ENCODE data around the gene PGAM1.

PGAM1 gene

GRCh38 chr10:97425964-97426775 lies at the start of gene PGAM1:
PGAM1 (plus strand) TSS chr10:97426191; CDS start chr10:97426308, 117 bp downstream.
- H3K9ac ChIP-seq (ENCODE audit: low read depth, low read length) = peak within 1 kb of the TSS; percentile 97
- peaks cover 7% of the 10 kb centered on the region for H3K4me1 ChIP-seq (ENCODE audit: control insufficient read depth, insufficient read depth, low read length)
- peak within 1 kb of the TSS; percentile 85 for H3K4me3 ChIP-seq (ENCODE audit: low read depth, low read length)
- no peaks in the 10 kb centered on the region for H3K27me3 ChIP-seq (ENCODE audit: control insufficient read depth, insufficient read depth, low read length)
- peaks cover 19% of the 10 kb centered on the region for H3K36me3 ChIP-seq (ENCODE audit: control insufficient read depth, insufficient read depth, low read length)
- H3K9me3 ChIP-seq (ENCODE audit: control insufficient read depth, insufficient read depth, low read length) = no peaks in the 10 kb centered on the region

GRCh38 chr10:97376413-97376812 lies 49.6 kb upstream of the PGAM1 start:
- H3K4me1 ChIP-seq (ENCODE audit: control insufficient read depth, insufficient read depth, low read length) = no peaks in the 10 kb centered on the region
- H3K4me3 ChIP-seq (ENCODE audit: low read depth, low read length) = no peak overlapping the region
- peaks cover 57% of the 10 kb centered on the region for H3K36me3 ChIP-seq (ENCODE audit: control insufficient read depth, insufficient read depth, low read length)
- no peaks in the 10 kb centered on the region for H3K9me3 ChIP-seq (ENCODE audit: control insufficient read depth, insufficient read depth, low read length)
- H3K27me3 ChIP-seq (ENCODE audit: control insufficient read depth, insufficient read depth, low read length) = no peaks in the 10 kb centered on the region
- H3K9ac ChIP-seq (ENCODE audit: low read depth, low read length) = no peak overlapping the region

- no peak overlapping the region for H3K9ac ChIP-seq (ENCODE audit: low read depth, low read length)
- no peaks in the 10 kb centered on the region for H3K9me3 ChIP-seq (ENCODE audit: control insufficient read depth, insufficient read depth, low read length)
- no peak overlapping the region for H3K4me3 ChIP-seq (ENCODE audit: low read depth, low read length)
- H3K27me3 ChIP-seq (ENCODE audit: control insufficient read depth, insufficient read depth, low read length) = no peaks in the 10 kb centered on the region
- H3K36me3 ChIP-seq (ENCODE audit: control insufficient read depth, insufficient read depth, low read length) = peaks cover 38% of the 10 kb centered on the region
- H3K4me1 ChIP-seq (ENCODE audit: control insufficient read depth, insufficient read depth, low read length) = no peaks in the 10 kb centered on the region
Measured at GRCh38 chr10:97378933-97379921, 46.8 kb upstream of the PGAM1 start.

- Histone ChIP-seq H3K9ac (ENCODE audit: low read depth, low read length) (no peak overlapping the region), H3K4me1 (ENCODE audit: control insufficient read depth, insufficient read depth, low read length) (no peaks in the 10 kb centered on the region), H3K4me3 (ENCODE audit: low read depth, low read length) (no peak overlapping the region), H3K27me3 (ENCODE audit: control insufficient read depth, insufficient read depth, low read length) (no peaks in the 10 kb centered on the region), H3K36me3 (ENCODE audit: control insufficient read depth, insufficient read depth, low read length) (peaks cover 49% of the 10 kb centered on the region), H3K9me3 (ENCODE audit: control insufficient read depth, insufficient read depth, low read length) (no peaks in the 10 kb centered on the region)
Measured at GRCh38 chr10:97380516-97380915, 45.5 kb upstream of the PGAM1 start.

GRCh38 chr10:97381626-97382025 lies 44.4 kb upstream of the PGAM1 start:
- H3K9me3 ChIP-seq (ENCODE audit: control insufficient read depth, insufficient read depth, low read length) = no peaks in the 10 kb centered on the region
- no peak overlapping the region for H3K4me3 ChIP-seq (ENCODE audit: low read depth, low read length)
- H3K9ac ChIP-seq (ENCODE audit: low read depth, low read length) = no peak overlapping the region
- H3K27me3 ChIP-seq (ENCODE audit: control insufficient read depth, insufficient read depth, low read length) = no peaks in the 10 kb centered on the region
- H3K36me3 ChIP-seq (ENCODE audit: control insufficient read depth, insufficient read depth, low read length) = peaks cover 51% of the 10 kb centered on the region
- no peaks in the 10 kb centered on the region for H3K4me1 ChIP-seq (ENCODE audit: control insufficient read depth, insufficient read depth, low read length)

DNA sequence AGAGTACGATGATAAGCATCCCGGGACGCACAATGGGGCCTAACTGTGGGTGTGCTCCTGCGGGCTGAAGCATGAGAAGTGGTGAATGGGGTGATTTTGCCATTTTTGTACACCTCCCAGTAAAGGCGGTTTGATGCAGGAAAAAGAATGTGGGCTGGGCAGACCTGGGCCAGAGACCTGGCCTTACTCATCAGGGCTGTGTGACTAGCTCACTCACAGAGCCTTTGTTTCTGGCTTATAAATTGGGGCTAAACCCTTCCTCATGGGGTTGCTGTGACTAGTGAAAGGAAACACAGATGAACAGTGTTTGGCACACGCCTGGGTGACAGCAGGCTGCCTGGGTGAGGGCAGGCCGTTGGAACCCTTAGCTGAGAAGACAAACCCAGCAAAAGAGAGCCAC lies 42.8 kb upstream of the PGAM1 start:
- H3K27me3 ChIP-seq (ENCODE audit: control insufficient read depth, insufficient read depth, low read length) = no peaks in the 10 kb centered on the region
- H3K36me3 ChIP-seq (ENCODE audit: control insufficient read depth, insufficient read depth, low read length) = peaks cover 49% of the 10 kb centered on the region
- no peaks in the 10 kb centered on the region for H3K9me3 ChIP-seq (ENCODE audit: control insufficient read depth, insufficient read depth, low read length)
- H3K9ac ChIP-seq (ENCODE audit: low read depth, low read length) = no peak overlapping the region
- no peak overlapping the region for H3K4me3 ChIP-seq (ENCODE audit: low read depth, low read length)
- no peaks in the 10 kb centered on the region for H3K4me1 ChIP-seq (ENCODE audit: control insufficient read depth, insufficient read depth, low read length)

- Histone ChIP-seq H3K36me3 (ENCODE audit: control insufficient read depth, insufficient read depth, low read length) (peaks cover 51% of the 10 kb centered on the region), H3K4me1 (ENCODE audit: control insufficient read depth, insufficient read depth, low read length) (no peaks in the 10 kb centered on the region), H3K9ac (ENCODE audit: low read depth, low read length) (no peak overlapping the region), H3K4me3 (ENCODE audit: low read depth, low read length) (no peak overlapping the region), H3K27me3 (ENCODE audit: control insufficient read depth, insufficient read depth, low read length) (no peaks in the 10 kb centered on the region), H3K9me3 (ENCODE audit: control insufficient read depth, insufficient read depth, low read length) (no peaks in the 10 kb centered on the region)
Measured at GRCh38 chr10:97384156-97384555, 41.8 kb upstream of the PGAM1 start.

DNA sequence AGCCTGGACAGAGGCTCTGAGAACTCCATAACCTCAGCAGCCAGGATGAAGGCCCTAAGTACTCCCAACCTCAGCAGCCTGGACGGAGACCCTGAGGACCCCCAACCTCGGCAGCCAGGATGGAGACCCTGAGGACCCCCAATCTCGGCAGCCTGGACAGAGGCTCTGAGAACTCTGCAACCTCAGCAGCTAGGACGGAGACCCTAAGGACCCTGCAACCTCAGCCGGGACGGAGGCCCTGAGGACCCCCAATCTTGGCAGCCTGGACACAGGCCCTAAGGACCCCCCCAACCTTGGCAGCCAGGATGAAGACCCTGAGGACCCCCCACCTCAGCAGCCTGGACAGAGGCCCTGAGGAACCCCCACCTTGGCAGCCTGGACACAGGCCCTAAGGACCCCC lies 41.4 kb upstream of the PGAM1 start:
- no peak overlapping the region for H3K9ac ChIP-seq (ENCODE audit: low read depth, low read length)
- H3K27me3 ChIP-seq (ENCODE audit: control insufficient read depth, insufficient read depth, low read length) = no peaks in the 10 kb centered on the region
- H3K9me3 ChIP-seq (ENCODE audit: control insufficient read depth, insufficient read depth, low read length) = no peaks in the 10 kb centered on the region
- H3K4me3 ChIP-seq (ENCODE audit: low read depth, low read length) = no peak overlapping the region
- H3K4me1 ChIP-seq (ENCODE audit: control insufficient read depth, insufficient read depth, low read length) = no peaks in the 10 kb centered on the region
- peaks cover 50% of the 10 kb centered on the region for H3K36me3 ChIP-seq (ENCODE audit: control insufficient read depth, insufficient read depth, low read length)

- Histone ChIP-seq H3K27me3 (ENCODE audit: control insufficient read depth, insufficient read depth, low read length) (no peaks in the 10 kb centered on the region), H3K9ac (ENCODE audit: low read depth, low read length) (no peak overlapping the region), H3K9me3 (ENCODE audit: control insufficient read depth, insufficient read depth, low read length) (no peaks in the 10 kb centered on the region), H3K4me1 (ENCODE audit: control insufficient read depth, insufficient read depth, low read length) (no peaks in the 10 kb centered on the region), H3K36me3 (ENCODE audit: control insufficient read depth, insufficient read depth, low read length) (peaks cover 50% of the 10 kb centered on the region), H3K4me3 (ENCODE audit: low read depth, low read length) (no peak overlapping the region)
Measured at GRCh38 chr10:97385565-97385964, 40.4 kb upstream of the PGAM1 start.

GRCh38 chr10:97388152-97388551 lies 37.8 kb upstream of the PGAM1 start:
- Histone ChIP-seq H3K9me3 (ENCODE audit: control insufficient read depth, insufficient read depth, low read length) (no peaks in the 10 kb centered on the region), H3K27me3 (ENCODE audit: control insufficient read depth, insufficient read depth, low read length) (no peaks in the 10 kb centered on the region), H3K4me3 (ENCODE audit: low read depth, low read length) (no peak overlapping the region), H3K9ac (ENCODE audit: low read depth, low read length) (no peak overlapping the region), H3K36me3 (ENCODE audit: control insufficient read depth, insufficient read depth, low read length) (peaks cover 50% of the 10 kb centered on the region), H3K4me1 (ENCODE audit: control insufficient read depth, insufficient read depth, low read length) (no peaks in the 10 kb centered on the region)

- Histone ChIP-seq H3K4me1 (ENCODE audit: control insufficient read depth, insufficient read depth, low read length) (no peaks in the 10 kb centered on the region), H3K9ac (ENCODE audit: low read depth, low read length) (no peak overlapping the region), H3K4me3 (ENCODE audit: low read depth, low read length) (no peak overlapping the region), H3K27me3 (ENCODE audit: control insufficient read depth, insufficient read depth, low read length) (no peaks in the 10 kb centered on the region), H3K9me3 (ENCODE audit: control insufficient read depth, insufficient read depth, low read length) (no peaks in the 10 kb centered on the region), H3K36me3 (ENCODE audit: control insufficient read depth, insufficient read depth, low read length) (peaks cover 48% of the 10 kb centered on the region)
Measured at GRCh38 chr10:97390091-97390490, 35.9 kb upstream of the PGAM1 start.
